ENCODE data around the gene PRR20G. TPM values are rescaled to one million over a fixed set of nuclear protein-coding genes. Genes with fewer than 3 reads are reported as not detected.
"Not testable (repeated sequence)": the region's sequence is repeated elsewhere in the genome, so short reads cannot be mapped to it uniquely, and the experiment has no call there.

The PRR20G gene
- total RNA-seq, 2 experiments from 2014 or later, result not detected

GRCh38 chr3:127312818-127313217, 25.0 kb upstream of the PRR20G start:
- Mint-ChIP-seq H3K9me3 (no peaks in the 10 kb centered on the region), H3K36me3 (ENCODE audit: low read depth) (no peaks in the 10 kb centered on the region), H3K27ac (no peak overlapping the region), H3K27me3 (peaks cover 4% of the 10 kb centered on the region), H3K4me1 (no peaks in the 10 kb centered on the region), H3K4me3 (no peak overlapping the region)
- ChIA-PET CTCF (no interaction called here), POLR2A (no interaction called here)
- no peak for DNase-seq

- H3K27ac Mint-ChIP-seq; DNase-seq; H3K9me3 Mint-ChIP-seq; H3K27me3 Mint-ChIP-seq; POLR2A ChIA-PET; H3K4me3 Mint-ChIP-seq; H3K4me1 Mint-ChIP-seq; H3K36me3 Mint-ChIP-seq (ENCODE audit: low read depth); CTCF ChIA-PET: not testable (repeated sequence)
Observed at GRCh38 chr3:127308821-127309220, 21.0 kb upstream of the PRR20G start.

- CTCF ChIA-PET, result no interaction called here
- DNase-seq, result no peak
- H3K4me3 Mint-ChIP-seq, result no peak overlapping the region
- POLR2A ChIA-PET, result no interaction called here
- H3K36me3 Mint-ChIP-seq (ENCODE audit: low read depth), result no peaks in the 10 kb centered on the region
- peaks cover 2% of the 10 kb centered on the region for H3K27me3 Mint-ChIP-seq
- H3K4me1 Mint-ChIP-seq, result no peaks in the 10 kb centered on the region
- no peak overlapping the region for H3K27ac Mint-ChIP-seq
- H3K9me3 Mint-ChIP-seq, result no peaks in the 10 kb centered on the region
Observed at GRCh38 chr3:127307916-127308315, 20.1 kb upstream of the PRR20G start.

GRCh38 chr3:127307112-127307835, 19.4 kb upstream of the PRR20G start:
- Mint-ChIP-seq H3K36me3 (ENCODE audit: low read depth) (no peaks in the 10 kb centered on the region), H3K27ac (no peak overlapping the region), H3K4me3 (no peak overlapping the region), H3K4me1 (no peaks in the 10 kb centered on the region), H3K27me3 (peaks cover 5% of the 10 kb centered on the region), H3K9me3 (no peaks in the 10 kb centered on the region)
- ChIA-PET CTCF (no interaction called here), POLR2A (no interaction called here)
- DNase-seq, result no peak

GRCh38 chr3:127306361-127307111, 18.7 kb upstream of the PRR20G start:
- H3K9me3 Mint-ChIP-seq, result no peaks in the 10 kb centered on the region
- H3K4me1 Mint-ChIP-seq, result no peaks in the 10 kb centered on the region
- ChIA-PET CTCF (no interaction called here), POLR2A (no interaction called here)
- no peak overlapping the region for H3K4me3 Mint-ChIP-seq
- H3K36me3 Mint-ChIP-seq (ENCODE audit: low read depth), result no peaks in the 10 kb centered on the region
- no peak overlapping the region for H3K27ac Mint-ChIP-seq
- H3K27me3 Mint-ChIP-seq, result peaks cover 4% of the 10 kb centered on the region
- DNase-seq, result no peak

- no peak overlapping the region for H3K4me3 Mint-ChIP-seq
- H3K27me3 Mint-ChIP-seq, result peaks cover 3% of the 10 kb centered on the region
- no peak for DNase-seq
- ChIA-PET POLR2A (no interaction called here), CTCF (no interaction called here)
- H3K27ac Mint-ChIP-seq, result no peak overlapping the region
- H3K4me1 Mint-ChIP-seq, result no peaks in the 10 kb centered on the region
- no peaks in the 10 kb centered on the region for H3K36me3 Mint-ChIP-seq (ENCODE audit: low read depth)
- no peaks in the 10 kb centered on the region for H3K9me3 Mint-ChIP-seq
Observed at GRCh38 chr3:127305499-127306060, 17.7 kb upstream of the PRR20G start.

GRCh38 chr3:127304121-127304744, 16.4 kb upstream of the PRR20G start:
- Mint-ChIP-seq H3K4me1 (no peaks in the 10 kb centered on the region), H3K27me3 (peaks cover 3% of the 10 kb centered on the region), H3K27ac (no peak overlapping the region), H3K9me3 (no peaks in the 10 kb centered on the region), H3K4me3 (no peak overlapping the region), H3K36me3 (ENCODE audit: low read depth) (no peaks in the 10 kb centered on the region)
- POLR2A ChIA-PET, result no interaction called here
- CTCF ChIA-PET, result no interaction called here
- no peak for DNase-seq

GRCh38 chr3:127299276-127299675, 11.4 kb upstream of the PRR20G start:
- H3K4me3 Mint-ChIP-seq, result no peak overlapping the region
- no peaks in the 10 kb centered on the region for H3K9me3 Mint-ChIP-seq
- DNase-seq, result no peak
- POLR2A ChIA-PET, result no interaction called here
- no peak overlapping the region for H3K27ac Mint-ChIP-seq
- CTCF ChIA-PET, result no interaction called here
- no peaks in the 10 kb centered on the region for H3K4me1 Mint-ChIP-seq
- peaks cover 3% of the 10 kb centered on the region for H3K27me3 Mint-ChIP-seq
- H3K36me3 Mint-ChIP-seq (ENCODE audit: low read depth), result no peaks in the 10 kb centered on the region

GRCh38 chr3:127296959-127297358, 9.1 kb upstream of the PRR20G start:
- no peak overlapping the region for H3K4me3 Mint-ChIP-seq
- H3K9me3 Mint-ChIP-seq, result no peaks in the 10 kb centered on the region
- ChIA-PET CTCF (no interaction called here), POLR2A (no interaction called here)
- no peaks in the 10 kb centered on the region for H3K27me3 Mint-ChIP-seq
- no peak overlapping the region for H3K27ac Mint-ChIP-seq
- H3K36me3 Mint-ChIP-seq (ENCODE audit: low read depth), result no peaks in the 10 kb centered on the region
- DNase-seq, result no peak
- no peaks in the 10 kb centered on the region for H3K4me1 Mint-ChIP-seq

- no peaks in the 10 kb centered on the region for H3K9me3 Mint-ChIP-seq
- no peaks in the 10 kb centered on the region for H3K4me1 Mint-ChIP-seq
- POLR2A ChIA-PET, result no interaction called here
- H3K27me3 Mint-ChIP-seq, result no peaks in the 10 kb centered on the region
- no peaks in the 10 kb centered on the region for H3K36me3 Mint-ChIP-seq (ENCODE audit: low read depth)
- CTCF ChIA-PET, result no interaction called here
- H3K4me3 Mint-ChIP-seq, result no peak overlapping the region
- DNase-seq, result no peak
- H3K27ac Mint-ChIP-seq, result no peak overlapping the region
Observed at GRCh38 chr3:127296166-127296565, 8.3 kb upstream of the PRR20G start.

- POLR2A ChIA-PET; CTCF ChIA-PET; H3K36me3 Mint-ChIP-seq (ENCODE audit: low read depth); H3K4me3 Mint-ChIP-seq; DNase-seq; H3K27ac Mint-ChIP-seq; H3K4me1 Mint-ChIP-seq; H3K27me3 Mint-ChIP-seq; H3K9me3 Mint-ChIP-seq: not testable (repeated sequence)
Observed at GRCh38 chr3:127293650-127294049, 5.8 kb upstream of the PRR20G start.

- H3K9me3 Mint-ChIP-seq, result no peaks in the 10 kb centered on the region
- DNase-seq, result no peak
- POLR2A ChIA-PET, result no interaction called here
- CTCF ChIA-PET, result no interaction called here
- no peaks in the 10 kb centered on the region for H3K4me1 Mint-ChIP-seq
- no peak overlapping the region for H3K27ac Mint-ChIP-seq
- no peaks in the 10 kb centered on the region for H3K27me3 Mint-ChIP-seq
- H3K36me3 Mint-ChIP-seq (ENCODE audit: low read depth), result no peaks in the 10 kb centered on the region
- H3K4me3 Mint-ChIP-seq, result no peak overlapping the region
Observed at GRCh38 chr3:127291611-127292010, 3.8 kb upstream of the PRR20G start.

GRCh38 chr3:127291114-127291513, 3.3 kb upstream of the PRR20G start:
- H3K36me3 Mint-ChIP-seq (ENCODE audit: low read depth), result no peaks in the 10 kb centered on the region
- no peak overlapping the region for H3K4me3 Mint-ChIP-seq
- CTCF ChIA-PET, result no interaction called here
- no peak overlapping the region for H3K27ac Mint-ChIP-seq
- no peaks in the 10 kb centered on the region for H3K27me3 Mint-ChIP-seq
- no peaks in the 10 kb centered on the region for H3K9me3 Mint-ChIP-seq
- H3K4me1 Mint-ChIP-seq, result no peaks in the 10 kb centered on the region
- DNase-seq, result no peak
- POLR2A ChIA-PET, result no interaction called here
